ENCODE results near the gene KRTAP12-1.
"Not testable (repeated sequence)": the region's sequence is repeated elsewhere in the genome, so short reads cannot be mapped to it uniquely, and the experiment has no call there.

The KRTAP12-1 gene

GRCh38 chr21:44697172-44697810 is 15.3 kb upstream of the KRTAP12-1 start, which contains the start of gene KRTAP10-12:
Gene KRTAP10-12, plus strand, starts transcription at chr21:44697172. Its CDS starts 30 bp downstream, at chr21:44697202.
- not testable (repeated sequence) for DNase-seq

GRCh38 chr21:44696572-44696971 is 14.6 kb upstream of the KRTAP12-1 start:
- DNase-seq, result no peak

GRCh38 chr21:44695641-44696040 is 13.7 kb upstream of the KRTAP12-1 start:
- no peak for DNase-seq

- DNase-seq, result no peak
Measured at GRCh38 chr21:44695184-44695583, 13.2 kb upstream of the KRTAP12-1 start.

GRCh38 chr21:44694776-44695175 is 12.8 kb upstream of the KRTAP12-1 start:
- DNase-seq, result no peak

DNA sequence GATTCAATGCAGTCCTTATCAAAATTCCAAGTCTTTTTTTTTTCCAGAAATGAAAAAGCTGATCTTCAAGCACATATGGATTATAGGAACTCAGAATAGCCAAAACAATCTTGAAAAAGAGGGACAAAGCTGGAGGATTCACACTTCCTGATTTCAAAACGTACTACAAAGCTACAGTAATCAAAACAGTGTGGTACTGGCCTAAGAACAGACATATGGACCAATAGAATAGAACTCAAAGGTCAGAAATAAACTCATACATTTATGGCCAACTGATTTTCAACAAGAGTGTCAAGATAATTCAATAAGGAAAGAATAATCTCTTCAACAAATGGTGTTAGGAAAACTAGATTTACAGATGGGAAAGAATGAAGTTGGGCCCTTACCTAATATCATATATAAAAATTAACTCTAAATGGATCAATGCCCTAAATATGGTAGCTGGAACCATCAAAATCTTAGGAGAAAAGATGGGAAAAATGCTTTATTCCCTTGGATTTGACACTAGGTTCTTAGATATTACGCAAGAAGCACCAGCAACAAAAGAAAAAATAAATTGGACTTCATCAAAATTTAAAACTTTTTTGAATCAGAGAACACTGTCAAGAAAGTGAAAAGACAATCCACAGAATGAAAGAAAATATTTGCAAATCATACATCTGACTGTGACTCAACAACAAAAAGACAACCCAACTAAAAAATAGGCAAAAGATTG is 11.0 kb upstream of the KRTAP12-1 start:
- DNase-seq, result no peak

- DNase-seq, result no peak
Measured at GRCh38 chr21:44691686-44692085, 9.7 kb upstream of the KRTAP12-1 start.

GRCh38 chr21:44689740-44690139 is 7.8 kb upstream of the KRTAP12-1 start:
- DNase-seq, result not testable (repeated sequence)

DNA sequence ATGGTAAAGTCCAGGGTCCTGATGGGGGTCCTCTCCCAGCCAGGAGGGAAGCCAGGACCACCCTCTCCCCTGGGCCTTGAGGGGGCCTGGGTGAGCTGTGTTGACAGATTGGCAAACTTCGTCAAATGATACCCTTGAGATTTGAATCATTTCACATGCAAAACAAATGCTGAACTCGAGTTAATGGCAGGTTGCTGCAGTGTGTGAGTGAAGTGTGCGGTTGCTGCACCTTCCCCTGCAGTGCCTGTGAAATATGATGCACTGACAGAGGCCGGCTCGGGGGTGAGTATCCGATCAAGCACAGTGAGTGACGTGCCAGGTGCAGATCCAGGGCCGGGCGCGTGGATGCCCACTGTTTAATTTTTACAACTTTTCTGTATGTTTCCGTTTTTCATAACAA is 5.7 kb upstream of the KRTAP12-1 start:
- no peak for DNase-seq

DNA sequence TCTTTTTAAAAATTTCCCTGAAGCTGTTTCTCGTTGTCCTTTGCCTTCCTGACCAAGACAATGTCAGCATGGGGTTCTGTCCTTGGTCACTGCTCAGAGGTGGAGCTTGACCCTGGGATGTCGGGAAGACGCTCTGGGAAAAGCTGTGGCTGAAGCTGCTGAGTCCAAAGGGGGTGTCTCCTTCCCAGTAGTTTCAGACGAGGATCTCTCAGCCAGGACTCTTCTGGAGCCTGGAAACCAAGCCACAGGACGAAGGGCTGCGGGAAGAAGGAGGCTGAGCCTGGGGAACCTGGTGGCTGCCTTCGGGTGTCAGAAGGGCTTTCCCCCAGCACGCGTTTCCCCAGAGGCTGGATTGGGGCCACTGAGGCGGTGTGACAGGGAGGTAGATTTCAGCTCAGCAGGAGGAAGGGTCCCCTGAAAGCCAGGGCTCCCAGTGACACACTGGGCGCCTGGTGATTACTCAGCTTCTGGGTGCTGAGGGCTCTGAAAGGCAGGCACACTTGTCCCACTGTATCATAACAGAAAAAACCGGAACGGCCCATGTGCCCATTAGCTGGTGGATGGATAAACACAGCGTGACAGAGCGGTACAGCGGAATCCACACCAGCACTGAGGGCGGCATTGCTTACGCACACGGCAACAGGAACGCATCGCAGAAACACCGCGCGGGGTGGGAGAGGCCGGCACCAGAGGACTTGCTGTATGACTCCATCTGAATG is 5.0 kb upstream of the KRTAP12-1 start:
- no peak for DNase-seq

DNA sequence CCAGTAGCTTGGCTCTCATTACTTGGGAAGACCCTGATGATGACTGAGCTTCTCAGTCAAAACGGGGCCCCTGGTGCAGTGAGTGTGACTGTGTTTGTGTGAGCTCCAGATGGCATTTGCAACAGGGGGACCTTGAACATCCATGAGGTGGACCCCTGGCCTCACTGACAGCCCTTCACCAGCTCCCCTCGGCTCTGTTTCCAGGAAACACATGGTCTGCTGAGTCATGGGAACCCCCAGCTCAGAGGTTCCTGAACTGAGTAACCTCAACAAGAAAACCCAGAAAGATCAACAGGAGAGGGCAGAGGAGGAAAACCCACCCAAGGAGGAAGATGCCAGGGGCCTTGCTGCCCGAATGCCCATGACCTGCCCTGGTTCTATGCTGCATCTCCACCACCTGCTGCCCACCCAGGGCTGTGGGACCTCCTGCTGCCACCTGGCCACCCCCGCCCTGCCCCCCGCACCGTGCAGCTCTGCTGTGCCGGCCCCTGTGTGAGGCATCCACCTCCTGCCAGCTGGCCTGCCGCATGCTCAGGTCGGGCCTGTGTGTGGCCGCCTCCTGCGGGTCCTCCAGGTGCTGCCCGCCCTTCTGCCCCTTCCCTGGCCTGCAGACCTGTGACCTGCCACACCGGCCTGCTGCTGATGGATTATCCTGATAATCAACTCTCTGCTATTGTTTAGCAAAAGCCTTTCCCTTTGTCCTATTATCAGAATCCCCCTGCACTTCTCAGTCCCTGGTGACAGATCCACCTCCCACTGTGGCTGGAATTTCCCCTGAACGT is 4.2 kb upstream of the KRTAP12-1 start:
- DNase-seq, result no peak

GRCh38 chr21:44685050-44685449 is 3.1 kb upstream of the KRTAP12-1 start:
- DNase-seq, result not testable (repeated sequence)

- no peak for DNase-seq
Measured at GRCh38 chr21:44684483-44684882, 2.5 kb upstream of the KRTAP12-1 start.

- DNase-seq, result no peak
Measured at GRCh38 chr21:44684077-44684476, 2.1 kb upstream of the KRTAP12-1 start.

- no peak for DNase-seq
Measured at GRCh38 chr21:44682580-44683151, 703 bp upstream of the KRTAP12-1 start.

DNA sequence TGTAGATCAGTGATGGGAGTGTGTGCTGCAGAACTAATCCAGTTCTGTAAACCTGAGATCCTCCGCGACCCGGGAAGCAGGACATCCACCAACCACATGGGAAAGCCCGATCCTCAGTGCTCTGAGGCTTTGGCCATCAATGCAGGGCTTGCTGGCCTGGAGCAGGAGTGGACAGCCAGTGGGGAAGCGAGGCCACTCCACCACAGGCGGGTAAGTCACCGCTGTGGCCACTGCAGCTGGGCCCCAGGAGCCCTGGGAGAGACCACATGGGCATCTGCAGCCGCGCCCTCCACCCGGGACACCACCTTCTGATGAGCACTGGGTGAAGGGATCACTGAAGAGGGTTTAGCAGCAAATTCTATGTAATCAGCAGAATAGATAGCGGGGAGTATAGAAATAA is 811 bp downstream of the KRTAP12-1 start:
- no peak for DNase-seq

GRCh38 chr21:44677881-44678280 is 4.1 kb downstream of the KRTAP12-1 start:
- no peak for DNase-seq

DNA sequence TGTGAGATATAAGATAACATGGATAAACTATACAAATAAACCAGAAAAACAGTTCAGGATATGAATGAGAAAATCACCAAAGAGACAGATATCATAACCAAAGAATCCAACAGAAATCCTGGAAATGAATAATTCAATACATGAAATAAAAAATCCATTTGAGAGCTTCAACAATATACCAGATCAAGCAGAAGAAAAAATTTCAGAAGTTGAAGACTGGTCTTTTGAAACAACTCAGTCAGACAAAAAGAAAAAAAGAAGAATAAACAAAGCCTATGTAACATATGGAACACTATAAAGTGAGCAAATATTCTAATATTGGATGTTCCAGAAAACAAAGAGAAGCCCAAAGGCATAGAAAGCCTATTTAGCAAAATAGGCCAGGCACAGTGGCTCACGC is 10.1 kb downstream of the KRTAP12-1 start:
- no peak for DNase-seq

DNA sequence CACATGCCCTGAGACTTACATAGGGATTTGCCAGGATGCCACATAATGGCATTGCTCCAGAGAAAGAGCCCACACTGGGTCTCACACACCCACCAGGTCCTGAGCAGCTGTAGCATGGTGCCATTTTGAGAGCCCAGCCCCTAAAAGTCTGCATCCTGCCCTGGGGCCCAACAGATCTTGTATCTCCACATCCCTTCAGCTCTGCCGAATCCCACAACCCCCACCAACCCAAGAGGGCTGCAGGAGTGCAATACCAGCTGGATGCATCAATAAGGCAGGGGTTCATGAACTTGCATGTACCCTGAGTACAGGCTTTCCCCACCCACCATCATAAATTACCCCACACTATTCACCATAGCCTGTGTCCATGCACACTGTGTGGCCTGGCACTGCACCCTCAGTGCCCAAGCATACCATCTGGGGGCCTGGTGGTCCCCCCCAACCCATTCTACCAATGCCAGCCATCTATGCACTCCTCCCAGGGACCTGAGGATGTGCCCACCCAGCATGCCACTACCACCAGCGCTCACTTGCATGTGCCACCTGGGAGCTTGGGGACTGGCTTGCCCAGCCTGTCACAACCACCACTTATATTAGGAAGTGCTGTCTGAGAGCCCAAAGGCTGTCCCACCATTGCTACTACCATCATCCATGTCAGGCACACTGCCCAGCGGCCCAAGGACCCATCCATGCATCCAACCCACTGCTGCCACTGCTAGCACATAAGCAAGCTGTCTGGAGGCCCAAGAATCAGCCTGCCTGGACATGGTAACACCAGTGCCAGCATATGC is 11.1 kb downstream of the KRTAP12-1 start:
- no peak for DNase-seq

DNA sequence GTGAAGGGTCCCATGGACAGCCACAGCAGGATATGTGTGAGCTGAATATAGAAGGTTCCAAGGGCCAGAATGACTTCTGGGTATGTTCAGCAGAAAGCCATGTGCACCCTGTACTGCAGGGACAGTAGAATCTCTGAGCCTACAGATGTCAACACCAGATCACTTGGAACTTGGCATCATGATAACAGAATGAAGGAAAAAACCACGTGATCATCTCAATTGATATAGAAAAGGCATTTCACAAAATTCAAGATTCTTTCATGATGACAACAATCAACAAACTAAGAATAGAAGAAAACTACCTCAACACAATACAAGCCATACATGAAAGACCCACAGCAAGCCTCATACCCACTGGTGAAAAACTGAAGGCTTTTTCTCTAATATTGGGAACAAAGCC is 14.4 kb downstream of the KRTAP12-1 start:
- DNase-seq, result no peak

- DNase-seq, result no peak
Measured at GRCh38 chr21:44666401-44667320, 15.3 kb downstream of the KRTAP12-1 start, which contains the start of gene KRTAP12-2. Gene KRTAP12-2, minus strand, starts transcription at chr21:44666927. Its CDS starts 41 bp downstream, at chr21:44666886.
